Brain microvascular endothelial cell (primary cell): ENCODE data around the gene GSTCD.
"Not testable (repeated sequence)": the region's sequence is repeated elsewhere in the genome, so short reads cannot be mapped to it uniquely, and the experiment has no call there.

ENCODE experiments used
- DNase-seq: peaks from one replicate; pipeline ENCODE4 v3.0.0-alpha.2; 2020
- H3K27ac ChIP-seq: fragments of 250-450 bp; sonication (Bioruptor Pico); 2 replicates; pipeline ENCODE4 v1.5.1; 2020; ENCODE audit warnings: mild to moderate bottlenecking, moderate library complexity
- H3K27me3 ChIP-seq: fragments of 250-450 bp; sonication (Bioruptor Pico); replicated peaks from 2 replicates; pipeline ENCODE4 v1.5.1; 2020; ENCODE audit warnings: mild to moderate bottlenecking
- H3K36me3 ChIP-seq: fragments of 250-450 bp; sonication (Bioruptor Pico); replicated peaks from 2 replicates; pipeline ENCODE4 v1.5.1; 2020; ENCODE audit warnings: mild to moderate bottlenecking
- H3K4me3 ChIP-seq: 2 replicates; pipeline ENCODE4 v1.5.1; 2011; ENCODE audit warnings: low read depth, mild to moderate bottlenecking, control low read depth, low read length, moderate library complexity
- in situ Hi-C: cut with HindIII; loops from 2 replicates; pipeline ENCODE4 v1.10.0; 2017; ENCODE audit warnings: low sequenced_read_pairs, low pct_ligation_motif_present
- TF ChIP-seq, protein P1 (sequence below): IDR thresholded peaks from 2 replicates; pipeline ENCODE4 v1.5.1; 2011; ENCODE audit warnings: low read depth, mild to moderate bottlenecking, moderate library complexity, low read length, control low read depth, inconsistent platforms; ENCODE audit errors: missing control alignments

The GSTCD gene

DNA sequence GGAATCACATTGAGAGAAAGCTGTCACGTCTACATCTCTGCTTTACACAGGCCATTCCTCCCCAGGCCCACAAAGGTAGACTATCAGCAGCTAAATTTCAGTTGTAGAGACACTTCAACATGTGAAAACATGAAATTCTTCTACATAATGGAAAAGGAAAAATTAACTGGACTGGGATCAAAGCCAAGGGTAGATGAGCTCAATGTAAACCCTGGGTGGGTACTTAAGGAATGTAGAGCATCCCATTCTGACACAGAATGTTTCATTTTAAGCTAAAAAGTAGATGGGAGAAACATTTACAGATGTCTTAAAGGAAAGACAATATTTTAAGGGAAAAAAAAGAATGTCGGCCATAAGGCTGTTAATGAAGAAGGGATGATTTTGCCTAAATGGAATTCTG, 135.4 kb downstream of the GSTCD start:
- Histone ChIP-seq H3K4me3 (no peak overlapping the region), H3K27ac (no peak overlapping the region), H3K36me3 (no peaks in the 10 kb centered on the region), H3K27me3 (no peaks in the 10 kb centered on the region)
- TF ChIP-seq, protein P1, sequence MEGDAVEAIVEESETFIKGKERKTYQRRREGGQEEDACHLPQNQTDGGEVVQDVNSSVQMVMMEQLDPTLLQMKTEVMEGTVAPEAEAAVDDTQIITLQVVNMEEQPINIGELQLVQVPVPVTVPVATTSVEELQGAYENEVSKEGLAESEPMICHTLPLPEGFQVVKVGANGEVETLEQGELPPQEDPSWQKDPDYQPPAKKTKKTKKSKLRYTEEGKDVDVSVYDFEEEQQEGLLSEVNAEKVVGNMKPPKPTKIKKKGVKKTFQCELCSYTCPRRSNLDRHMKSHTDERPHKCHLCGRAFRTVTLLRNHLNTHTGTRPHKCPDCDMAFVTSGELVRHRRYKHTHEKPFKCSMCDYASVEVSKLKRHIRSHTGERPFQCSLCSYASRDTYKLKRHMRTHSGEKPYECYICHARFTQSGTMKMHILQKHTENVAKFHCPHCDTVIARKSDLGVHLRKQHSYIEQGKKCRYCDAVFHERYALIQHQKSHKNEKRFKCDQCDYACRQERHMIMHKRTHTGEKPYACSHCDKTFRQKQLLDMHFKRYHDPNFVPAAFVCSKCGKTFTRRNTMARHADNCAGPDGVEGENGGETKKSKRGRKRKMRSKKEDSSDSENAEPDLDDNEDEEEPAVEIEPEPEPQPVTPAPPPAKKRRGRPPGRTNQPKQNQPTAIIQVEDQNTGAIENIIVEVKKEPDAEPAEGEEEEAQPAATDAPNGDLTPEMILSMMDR, result no peak
- in situ Hi-C loops, result no loop called here
- DNase-seq, result no peak

DNA sequence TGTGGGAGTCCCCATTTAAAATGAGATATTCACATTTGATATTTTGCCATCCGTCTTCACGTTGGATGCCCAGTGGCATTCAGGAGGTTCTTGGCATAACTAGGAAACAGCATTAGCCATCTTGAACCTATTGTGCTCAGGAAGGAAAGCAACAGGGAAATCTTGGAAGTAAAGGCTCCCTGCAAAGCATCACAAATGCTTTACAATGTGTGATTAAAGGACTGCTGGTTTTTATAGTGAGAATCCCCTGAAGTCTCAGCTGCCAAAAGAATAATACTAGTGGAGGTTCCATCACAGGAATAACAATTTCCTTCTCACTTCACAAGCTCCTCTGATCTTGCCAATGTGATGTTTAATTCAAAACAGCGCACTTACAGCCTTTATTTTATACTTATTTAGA, 137.0 kb downstream of the GSTCD start:
- no peaks in the 10 kb centered on the region for H3K27me3 ChIP-seq
- TF ChIP-seq, protein P1, result no peak
- no peak for DNase-seq
- in situ Hi-C loops, result no loop called here
- no peaks in the 10 kb centered on the region for H3K36me3 ChIP-seq
- H3K4me3 ChIP-seq, result no peak overlapping the region
- H3K27ac ChIP-seq, result no peak overlapping the region

DNA sequence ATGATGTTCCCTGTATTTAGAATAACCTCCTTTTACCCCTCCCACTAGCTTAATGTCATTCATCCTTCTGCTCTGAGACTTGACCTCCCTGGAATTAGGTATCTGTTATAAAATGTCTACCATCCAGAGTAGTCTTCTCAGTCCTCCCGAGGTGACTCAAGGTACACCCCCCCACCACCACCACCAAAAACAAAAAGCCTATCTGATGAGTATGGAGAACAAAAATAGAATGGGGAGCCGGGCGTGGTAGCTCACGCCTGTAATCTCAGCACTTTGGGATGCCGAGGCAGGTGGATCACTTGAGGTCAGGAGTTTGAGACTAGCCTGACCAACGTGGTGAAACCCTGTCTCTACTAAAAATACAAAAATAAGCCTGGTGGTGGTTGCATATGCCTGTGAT, 139.8 kb downstream of the GSTCD start:
- in situ Hi-C loops, H3K27me3 ChIP-seq, DNase-seq, H3K27ac ChIP-seq, H3K36me3 ChIP-seq, H3K4me3 ChIP-seq: not testable (repeated sequence)

DNA sequence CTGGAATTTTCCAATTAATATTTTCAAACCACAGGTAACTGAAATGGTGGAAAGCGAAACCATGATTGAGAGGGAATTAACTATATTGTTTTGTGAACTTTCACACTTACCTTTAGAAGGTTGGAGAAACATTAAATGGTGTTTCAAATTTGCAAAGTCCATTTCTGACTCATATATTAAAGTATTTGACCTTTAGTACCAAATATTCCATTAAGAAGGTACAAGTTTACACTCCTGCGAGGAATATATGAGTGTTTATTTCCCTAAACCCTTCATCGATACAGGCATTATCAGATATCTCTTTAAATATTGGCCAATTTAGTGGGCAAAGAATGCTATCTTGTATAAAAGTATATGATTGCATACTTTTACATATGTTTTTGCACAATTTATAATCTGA, 142.6 kb downstream of the GSTCD start:
- Histone ChIP-seq H3K4me3 (no peak overlapping the region), H3K27ac (no peak overlapping the region), H3K27me3 (no peaks in the 10 kb centered on the region), H3K36me3 (no peaks in the 10 kb centered on the region)
- in situ Hi-C loops, result no loop called here
- DNase-seq, result no peak
- TF ChIP-seq, protein P1, result no peak

DNA sequence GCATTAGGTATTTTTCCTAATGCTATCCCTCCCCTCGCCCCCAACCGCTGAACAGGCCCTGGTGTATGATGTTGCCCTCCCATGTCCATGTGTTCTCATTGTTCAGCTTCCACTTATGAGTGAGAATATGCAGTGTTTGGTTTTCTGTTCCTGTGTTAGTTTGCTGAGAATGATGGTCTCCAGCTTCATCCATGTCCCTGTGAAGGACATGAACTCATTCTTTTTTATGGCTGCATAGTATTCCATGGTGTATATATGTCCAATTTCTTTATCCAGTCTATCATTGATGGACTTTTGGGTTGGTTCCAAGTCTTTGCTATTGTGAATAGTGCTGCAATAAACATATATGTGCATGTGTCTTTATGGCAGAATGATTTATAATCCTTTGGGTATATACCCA, 143.6 kb downstream of the GSTCD start:
- DNase-seq, H3K4me3 ChIP-seq, H3K36me3 ChIP-seq, H3K27me3 ChIP-seq, in situ Hi-C loops, H3K27ac ChIP-seq: not testable (repeated sequence)

DNA sequence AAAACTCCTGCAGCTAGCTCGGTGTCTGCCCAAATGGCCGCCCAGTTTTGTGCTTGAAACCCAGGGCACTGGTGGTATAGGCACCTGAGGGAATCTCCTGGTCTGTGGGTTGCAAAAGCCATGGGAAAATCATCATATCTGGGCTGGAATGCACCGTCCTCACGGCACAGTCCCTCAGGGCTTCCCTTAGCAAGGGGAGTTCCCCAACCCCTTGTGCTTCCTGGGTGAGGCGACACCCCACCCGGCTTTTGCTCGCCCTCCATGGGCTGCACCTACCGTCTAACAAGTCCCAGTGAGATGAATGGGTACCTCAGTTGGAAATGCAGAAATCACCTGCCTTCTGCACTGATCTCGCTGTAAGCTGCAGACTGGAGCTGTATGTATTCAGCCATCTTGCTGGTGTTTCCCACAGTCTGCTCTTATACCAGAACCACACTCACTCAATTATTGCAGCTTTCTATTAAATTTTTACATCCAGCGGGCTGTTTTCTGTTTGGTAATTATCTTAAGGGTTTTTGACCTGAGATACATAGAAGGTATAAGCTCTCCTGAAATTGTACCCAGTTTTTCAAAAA, 150.0 kb downstream of the GSTCD start:
- Histone ChIP-seq H3K36me3 (no peaks in the 10 kb centered on the region), H3K4me3 (no peak overlapping the region), H3K27me3 (no peaks in the 10 kb centered on the region), H3K27ac (no peak overlapping the region)
- in situ Hi-C loops, result no loop called here
- TF ChIP-seq, protein P1, result no peak
- DNase-seq, result no peak

DNA sequence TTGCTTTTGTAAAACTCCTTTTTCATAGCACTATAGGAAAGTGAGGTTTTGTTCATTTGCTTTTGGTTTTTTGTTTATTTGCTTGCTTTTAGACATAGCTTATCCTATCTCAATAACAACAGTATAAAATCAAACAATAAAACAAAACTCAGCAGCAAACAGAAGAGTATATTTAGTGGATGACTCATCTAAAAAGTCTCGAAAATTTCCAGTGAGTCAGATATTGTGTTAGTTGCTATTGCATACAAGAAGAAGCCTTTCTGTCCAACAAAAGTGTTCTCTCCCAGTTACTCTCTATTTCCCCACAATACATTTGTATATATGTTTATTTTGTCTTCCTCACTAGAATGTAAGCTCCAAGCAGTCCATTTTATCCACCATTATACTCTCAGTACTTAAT, 150.6 kb downstream of the GSTCD start:
- peak; percentile 4 for DNase-seq
- H3K27ac ChIP-seq, result no peak overlapping the region
- H3K36me3 ChIP-seq, result no peaks in the 10 kb centered on the region
- no peaks in the 10 kb centered on the region for H3K27me3 ChIP-seq
- no peak overlapping the region for H3K4me3 ChIP-seq
- TF ChIP-seq, protein P1, result no peak
- in situ Hi-C loops, result no loop called here
